ENCODE results near the gene GSTP1. TPM values are rescaled to one million over a fixed set of nuclear protein-coding genes. Genes with fewer than 3 reads are reported as not detected.
"Not testable (repeated sequence)": the region's sequence is repeated elsewhere in the genome, so short reads cannot be mapped to it uniquely, and the experiment has no call there.

Gene GSTP1
- total and polyA plus RNA-seq, 7 donors, result 224 to 410 (median 285) TPM

DNA sequence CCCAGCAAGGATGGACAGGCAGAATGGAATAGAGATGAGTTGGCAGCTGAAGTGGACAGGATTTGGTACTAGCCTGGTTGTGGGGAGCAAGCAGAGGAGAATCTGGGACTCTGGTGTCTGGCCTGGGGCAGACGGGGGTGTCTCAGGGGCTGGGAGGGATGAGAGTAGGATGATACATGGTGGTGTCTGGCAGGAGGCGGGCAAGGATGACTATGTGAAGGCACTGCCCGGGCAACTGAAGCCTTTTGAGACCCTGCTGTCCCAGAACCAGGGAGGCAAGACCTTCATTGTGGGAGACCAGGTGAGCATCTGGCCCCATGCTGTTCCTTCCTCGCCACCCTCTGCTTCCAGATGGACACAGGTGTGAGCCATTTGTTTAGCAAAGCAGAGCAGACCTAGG lies 2.3 kb downstream of the GSTP1 start:
- Histone ChIP-seq H3K27ac (no peak overlapping the region), H3K4me3 (no peak overlapping the region), H3K4me1 (peaks cover 12% of the 10 kb centered on the region), H3K36me3 (ENCODE audit: insufficient read depth in 1 of 2, low read depth in 1 of 2) (peaks cover 0 to 49% of the 10 kb centered on the region in 2 donors), H3K27me3 (ENCODE audit: insufficient read depth in 3 of 3, low read length in 2 of 3) (no peaks in the 10 kb centered on the region), H3K9me3 (no peaks in the 10 kb centered on the region)
- DNase-seq (no peak), ATAC-seq (no peak)
- intact Hi-C loops (cut with DNase I), result no loop called here
- no peak for TF ChIP-seq CTCF (IDR thresholded peaks at IDR 0.05)
- WGBS, 3 donors, result 71 to 91% (median 90%) methylated on average over 4 of the region's 4 CpGs

DNA sequence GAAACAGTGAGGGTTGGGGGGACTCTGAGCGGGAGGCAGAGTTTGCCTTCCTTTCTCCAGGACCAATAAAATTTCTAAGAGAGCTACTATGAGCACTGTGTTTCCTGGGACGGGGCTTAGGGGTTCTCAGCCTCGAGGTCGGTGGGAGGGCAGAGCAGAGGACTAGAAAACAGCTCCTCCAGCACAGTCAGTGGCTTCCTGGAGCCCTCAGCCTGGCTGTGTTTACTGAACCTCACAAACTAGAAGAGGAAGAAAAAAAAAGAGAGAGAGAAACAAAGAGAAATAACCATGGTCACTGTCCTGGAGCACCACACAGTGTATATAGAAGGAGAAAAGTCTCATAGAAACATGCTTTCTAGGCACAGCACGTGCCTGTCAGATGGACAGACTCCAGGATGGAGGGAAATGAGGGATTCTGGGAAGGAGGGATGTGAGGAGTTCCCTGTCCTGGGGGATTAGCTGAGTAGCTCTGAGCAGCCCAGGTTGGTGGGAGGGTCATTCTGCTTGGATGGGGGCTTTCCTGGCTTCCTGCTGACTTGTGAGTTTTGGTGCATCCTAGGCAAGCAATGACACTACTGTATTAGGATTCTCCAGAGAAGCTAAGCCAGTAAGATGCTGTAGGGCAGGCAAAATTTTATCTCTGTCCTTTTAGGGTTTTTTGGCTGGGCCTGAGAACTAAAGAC lies 3.1 kb downstream of the GSTP1 start:
- no peak for TF ChIP-seq CTCF (IDR thresholded peaks at IDR 0.05)
- ATAC-seq (no peak), DNase-seq (no peak)
- Histone ChIP-seq H3K9me3 (no peaks in the 10 kb centered on the region), H3K4me3 (no peak overlapping the region), H3K27ac (no peak overlapping the region), H3K4me1 (peaks cover 12% of the 10 kb centered on the region), H3K36me3 (ENCODE audit: insufficient read depth in 1 of 2, low read depth in 1 of 2) (peaks cover 0 to 49% of the 10 kb centered on the region in 2 donors), H3K27me3 (ENCODE audit: insufficient read depth in 3 of 3, low read length in 2 of 3) (no peaks in the 10 kb centered on the region)
- intact Hi-C loops (cut with DNase I), result no loop called here
- WGBS, 3 donors, result 74 to 85% (median 74%) methylated on average over 4 to 5 of the region's 5 CpGs

GRCh38 chr11:67588136-67588503 lies 4.5 kb downstream of the GSTP1 start:
- intact Hi-C loops (cut with DNase I), result no loop called here
- Histone ChIP-seq H3K4me1 (peaks cover 3% of the 10 kb centered on the region), H3K27ac (no peak overlapping the region), H3K4me3 (no peak overlapping the region), H3K9me3 (no peaks in the 10 kb centered on the region), H3K36me3 (ENCODE audit: insufficient read depth in 1 of 2, low read depth in 1 of 2) (peaks cover 0 to 49% of the 10 kb centered on the region in 2 donors), H3K27me3 (ENCODE audit: insufficient read depth in 3 of 3, low read length in 2 of 3) (no peaks in the 10 kb centered on the region)
- ATAC-seq (no peak), DNase-seq (no peak)
- no peak for TF ChIP-seq CTCF (IDR thresholded peaks at IDR 0.05)
- 85 to 100% (median 86%) methylated on average over 1 of the region's 1 CpG for WGBS, 3 donors

DNA sequence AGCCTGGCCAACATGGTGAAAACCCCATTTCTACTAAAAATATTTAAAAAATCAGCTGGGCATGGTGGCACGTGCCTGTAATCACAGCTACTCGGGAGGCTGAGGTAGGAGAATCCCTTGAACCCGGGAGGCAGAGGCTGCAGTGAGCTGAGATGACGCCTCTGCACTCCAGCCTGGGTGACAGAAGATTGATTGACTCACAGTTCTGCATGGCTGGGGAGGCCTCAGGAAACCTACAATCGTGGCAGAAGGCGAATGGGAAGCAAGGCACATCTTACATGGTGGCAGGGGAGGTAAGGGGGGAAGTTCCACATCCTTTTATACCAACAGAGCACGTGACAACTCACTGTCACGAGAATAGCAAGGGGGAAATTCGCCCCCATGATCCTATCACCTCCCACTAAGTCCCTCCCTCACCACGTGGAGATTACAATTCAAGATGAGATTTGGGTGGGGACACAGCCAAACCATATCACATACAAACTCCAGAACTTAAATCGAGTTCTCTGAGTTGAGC lies 5.3 kb downstream of the GSTP1 start:
- ATAC-seq; H3K4me1 ChIP-seq; H3K27me3 ChIP-seq (ENCODE audit: insufficient read depth in 3 of 3, low read length in 2 of 3); DNase-seq; H3K9me3 ChIP-seq; intact Hi-C loops (cut with DNase I); H3K4me3 ChIP-seq; H3K27ac ChIP-seq: not testable (repeated sequence)
- peaks cover 0 to 49% of the 10 kb centered on the region in 2 donors for H3K36me3 ChIP-seq (ENCODE audit: insufficient read depth in 1 of 2, low read depth in 1 of 2)
- WGBS, 3 donors, result 73 to 83% (median 74%) methylated on average over 11 of the region's 11 CpGs

DNA sequence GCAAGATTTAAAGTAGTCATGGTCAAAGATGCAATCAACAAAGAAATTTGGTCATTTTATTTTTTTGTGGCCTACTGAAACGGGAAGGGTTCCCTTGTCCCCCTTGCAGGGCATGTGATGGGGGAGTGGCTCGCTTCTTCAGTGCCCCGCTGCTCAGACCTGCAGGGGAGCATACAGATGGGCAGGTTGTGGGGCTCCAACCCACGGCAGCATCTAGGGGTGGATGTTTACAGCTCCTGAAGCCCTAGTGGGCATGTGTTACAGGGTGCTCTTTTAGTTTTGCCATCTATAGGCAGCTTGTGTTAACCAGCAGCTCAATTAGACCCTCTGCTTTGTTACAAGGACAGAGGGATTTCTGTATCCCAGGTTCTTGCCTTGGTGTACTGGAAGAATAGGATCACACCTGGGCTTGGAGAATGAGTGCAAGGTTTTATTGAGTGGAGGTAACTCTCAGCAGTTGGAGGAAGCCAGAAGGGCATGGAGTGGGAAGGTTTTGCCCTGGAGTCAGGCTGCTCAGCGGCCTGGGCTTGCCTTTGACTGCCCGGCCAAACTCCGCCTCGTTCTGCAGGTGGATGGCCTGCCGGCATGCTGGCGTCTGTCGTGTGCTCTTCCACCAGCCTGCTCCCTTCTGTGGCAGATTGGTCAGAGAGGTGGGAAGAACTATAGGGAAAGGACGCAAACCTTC lies 9.4 kb downstream of the GSTP1 start:
- intact Hi-C loops (cut with DNase I), result no loop called here
- H3K9me3 ChIP-seq, result no peaks in the 10 kb centered on the region
- no peaks in the 10 kb centered on the region for H3K4me1 ChIP-seq
- H3K27me3 ChIP-seq (ENCODE audit: insufficient read depth in 3 of 3, low read length in 2 of 3), result no peaks in the 10 kb centered on the region
- peaks cover 0 to 16% of the 10 kb centered on the region in 2 donors for H3K36me3 ChIP-seq (ENCODE audit: insufficient read depth in 1 of 2, low read depth in 1 of 2)
- H3K27ac ChIP-seq, result no peak overlapping the region
- H3K4me3 ChIP-seq, result no peak overlapping the region
- TF ChIP-seq CTCF (IDR thresholded peaks at IDR 0.05), result no peak
- ATAC-seq, result no peak
- DNase-seq, result no peak
- 60 to 66% (median 65%) methylated on average over 12 of the region's 12 CpGs for WGBS, 3 donors

Measured in psoas muscle (tissue), 8 donors.